Measurements from ENCODE around the gene CLK3.

- TF ChIP-seq CTCF (IDR thresholded peaks at IDR 0.05) (no peak), POLR2A (IDR thresholded peaks at IDR 0.05) (no peak), EP300 (IDR thresholded peaks at IDR 0.05) (no peak), POLR2AphosphoS5 (IDR thresholded peaks at IDR 0.05) (peak in 1 of 3 donors; percentile 29)
Observed at GRCh38 chr15:74598126-74598842, 17.4 kb upstream of the CLK3 start.
